K562 (cell line): ENCODE results near the gene SLC24A3. TPM values are rescaled to one million over a fixed set of nuclear protein-coding genes. Genes with fewer than 3 reads are reported as not detected.

ENCODE experiments used
- ATAC-seq: fragments of 200-7000 bp; cut with Tn5 transposase; 3 replicates; pipeline ENCODE4 v1.9.1; 2020; ENCODE audit warnings: moderate library complexity
- BruUV-seq: library from RNA; stranded (reverse); fragments of 400-500 nt; replicated peaks from 2 replicates; lab custom pipeline; 2021; lab: Mats Ljungman, UMichigan
- CTCF ChIA-PET: fragments of 300-600 bp; formaldehyde crosslinking; extraction: SDS; loops from one replicate; lab custom pipeline; 2021; ENCODE audit warnings: low intra/inter-chr PET ratio; lab: Yijun Ruan, JAX
- POLR2A ChIA-PET: fragments of 300-600, 350-650 bp; sonication (Branson Sonifier 250); formaldehyde crosslinking; extraction: SDS; loops from one replicate; lab custom pipeline; 2021; ENCODE audit warnings: antibody characterized with exemption, inconsistent platforms; lab: Yijun Ruan, JAX
- DNase-seq, 4 experiments: peaks; one replicate each; pipeline versions ENCODE4 v3.0.0 to v3.0.0-alpha.2; 2011 to 2018; ENCODE audit warnings: low spot score in 3 of 4, mixed read lengths in 3 of 4; ENCODE audit errors: extremely low read depth in 1 of 4
- FAIRE-seq: peaks from 2 replicates; lab custom pipeline; 2011; peaks lifted over from hg19 to GRCh38; lab: Jason Lieb, UNC
- H2AFZ ChIP-seq: 2 replicates; pipeline ENCODE4 v1.6.0; 2011; ENCODE audit warnings: low read depth, low read length, control low read depth, inconsistent platforms
- H3K27ac ChIP-seq: fragments of 200-600 bp; 3 replicates; pipeline ENCODE4 v1.8.0; 2011; ENCODE audit warnings: low read depth, mild to moderate bottlenecking, control low read depth, inconsistent platforms, low read length, moderate library complexity, mixed read lengths; ENCODE audit errors: extremely low read depth
- H3K27me3 ChIP-seq, 2 experiments: fragments of 300-600 bp in 1 of 2; 2 replicates in 1 of 2; 3 replicates in 1 of 2; pipeline versions ENCODE4 v1.6.0 to v1.8.0; 2011; ENCODE audit warnings: inconsistent platforms in 2 of 2, low read length in 2 of 2, mild to moderate bottlenecking in 1 of 2, mixed read lengths in 1 of 2, moderate library complexity in 1 of 2; ENCODE audit not compliant: control insufficient read depth in 2 of 2, insufficient read depth in 2 of 2
- H3K36me3 ChIP-seq: fragments of 300-600 bp; 3 replicates; pipeline ENCODE4 v1.8.0; 2011; ENCODE audit warnings: mild to moderate bottlenecking, low read length, inconsistent platforms; ENCODE audit not compliant: control insufficient read depth, insufficient read depth
- H3K4me1 ChIP-seq, 2 experiments: fragments of 200-600 bp in 1 of 2; replicated peaks in 1 of 2; 2 replicates in 1 of 2; 3 replicates in 1 of 2; pipeline versions ENCODE4 v1.5.1 to v1.8.0; 2011; ENCODE audit warnings: inconsistent platforms in 2 of 2, low read length in 2 of 2, mild to moderate bottlenecking in 1 of 2, mixed read lengths in 1 of 2, moderate library complexity in 1 of 2; ENCODE audit not compliant: control insufficient read depth in 2 of 2, insufficient read depth in 2 of 2
- H3K4me2 ChIP-seq: 2 replicates; pipeline ENCODE4 v1.6.1; 2011; ENCODE audit warnings: low read length, control low read depth, inconsistent platforms, mixed read lengths; ENCODE audit not compliant: insufficient read depth
- H3K4me3 ChIP-seq: fragments of 200-600 bp; sonication (generic), shearing (Covaris generic); 2 replicates; pipeline ENCODE4 v1.5.1; 2016; ENCODE audit warnings: control low read depth, inconsistent platforms
- H3K79me2 ChIP-seq: fragments of 200-600 bp; 3 replicates; pipeline ENCODE4 v1.8.0; 2011; ENCODE audit warnings: low read length, inconsistent platforms; ENCODE audit not compliant: control insufficient read depth, insufficient read depth
- H3K9ac ChIP-seq, 2 experiments: 2 replicates each; pipeline versions ENCODE4 v1.6.0 to v1.6.1; 2011; ENCODE audit warnings: low read depth in 2 of 2, low read length in 2 of 2, control low read depth in 1 of 2, inconsistent platforms in 1 of 2, mild to moderate bottlenecking in 1 of 2, mixed read lengths in 1 of 2; ENCODE audit not compliant: insufficient read depth in 1 of 2
- H3K9me1 ChIP-seq: one replicate; pipeline ENCODE4 v1.6.0; 2011; ENCODE audit warnings: inconsistent platforms, mild to moderate bottlenecking, low read length, moderate library complexity; ENCODE audit not compliant: control insufficient read depth, insufficient read depth
- H3K9me3 ChIP-seq: replicated peaks from 2 replicates; pipeline ENCODE4 v1.5.1; 2011; ENCODE audit warnings: low read depth, low read length, inconsistent platforms; ENCODE audit not compliant: control insufficient read depth, insufficient read depth
- H4K20me1 ChIP-seq: replicated peaks from 2 replicates; pipeline ENCODE4 v1.6.1; 2011; ENCODE audit warnings: low read length, inconsistent platforms, mixed read lengths; ENCODE audit not compliant: control insufficient read depth, insufficient read depth
- BCLAF1 ChIP-seq, 2 experiments: fragments of 450-650 bp in 1 of 2; IDR thresholded peaks; 2 replicates each; pipeline ENCODE4 v1.6.1; 2011 to 2017; ENCODE audit warnings: low read depth in 2 of 2, antibody characterized with exemption in 1 of 2, borderline replicate concordance in 1 of 2, low read length in 1 of 2, mild to moderate bottlenecking in 1 of 2, mixed read lengths in 1 of 2; ENCODE audit not compliant: control insufficient read depth in 1 of 2
- CXXC5 ChIP-seq: fragments of 250-450 bp; sonication (Bioruptor Pico); IDR thresholded peaks from 2 replicates; pipeline ENCODE4 v1.8.0; 2022; ENCODE audit warnings: inconsistent platforms, mild to moderate bottlenecking, moderate library complexity
- FOXP1 ChIP-seq: sonication (generic); formaldehyde crosslinking; IDR thresholded peaks from 2 replicates; pipeline ENCODE4 v1.8.0; 2022; ENCODE audit warnings: mild to moderate bottlenecking, missing genetic modification reagents
- GATA2 ChIP-seq: sonication (generic); formaldehyde crosslinking; IDR thresholded peaks from 2 replicates; pipeline ENCODE4 v1.4.0; 2020; ENCODE audit warnings: mild to moderate bottlenecking, missing genetic modification reagents
- HMG20A ChIP-seq: fragments of 450-650 bp; formaldehyde crosslinking; conservative IDR thresholded peaks from 2 replicates; pipeline ENCODE4 v1.4.0; 2020; ENCODE audit warnings: mild to moderate bottlenecking, mixed read lengths
- MCM3 ChIP-seq: fragments of 450-650 bp; IDR thresholded peaks from 2 replicates; pipeline ENCODE4 v1.6.1; 2016
- NFYB ChIP-seq: IDR thresholded peaks from 2 replicates; pipeline ENCODE4 v1.6.1; 2011; ENCODE audit warnings: mild to moderate bottlenecking, moderate library complexity; ENCODE audit not compliant: insufficient read length; ENCODE audit errors: extremely low read depth
- TCFL5 ChIP-seq: fragments of 250-450 bp; sonication (Bioruptor Pico); conservative IDR thresholded peaks from 2 replicates; pipeline ENCODE4 v1.6.1; 2021; ENCODE audit warnings: mild to moderate bottlenecking, moderate library complexity, matching md5 sums
- ZC3H4 ChIP-seq: sonication (generic); formaldehyde crosslinking; IDR thresholded peaks from 2 replicates; pipeline ENCODE4 v1.9.0; 2021; ENCODE audit warnings: missing genetic modification reagents, borderline replicate concordance
- ZHX1 ChIP-seq: fragments of 150-350 bp; conservative IDR thresholded peaks from 2 replicates; pipeline ENCODE4 v1.6.1; 2014; ENCODE audit warnings: low read length
- ZNF280A ChIP-seq: fragments of 450-650 bp; IDR thresholded peaks from 2 replicates; pipeline ENCODE4 v1.6.1; 2018; ENCODE audit warnings: mild to moderate bottlenecking, low read depth; ENCODE audit not compliant: partially characterized antibody
- ZNF699 ChIP-seq: fragments of 250-450 bp; sonication (Bioruptor Pico); IDR thresholded peaks from 2 replicates; pipeline ENCODE4 v1.8.0; 2021; ENCODE audit warnings: mild to moderate bottlenecking, moderate library complexity; ENCODE audit not compliant: insufficient replicate concordance
- ZSCAN32 ChIP-seq: fragments of 450-650 bp; formaldehyde crosslinking; IDR thresholded peaks from 2 replicates; pipeline ENCODE4 v1.4.0; 2020; ENCODE audit warnings: mild to moderate bottlenecking, moderate library complexity
- WGBS: fragments of 100-300 bp; shearing (Covaris generic); methylation state at CpG from one replicate; pipeline ENCODE4 v1.1.6; 2016; ENCODE audit warnings: low coverage, mixed read lengths; ENCODE audit not compliant: insufficient coverage; ENCODE audit errors: missing lambda C conversion rate; 5-methylcytosine and 5-hydroxymethylcytosine counted together
- in situ Hi-C: fragments of 300-500 bp; cut with MboI; formaldehyde crosslinking; loops from 4 replicates; pipeline ENCODE4 v1.15.0; 2018; ENCODE audit warnings: inconsistent platforms, mixed read lengths
- intact Hi-C: fragments of 100-400 bp; cut with micrococcal nuclease; formaldehyde crosslinking; loops from 2 replicates; pipeline ENCODE4 v1.14.2; 2022
- polyA plus RNA-seq, 8 experiments: library from polyadenylated mRNA; depleted of rRNA in 4 of 8; stranded (reverse) in 5 of 8; unstranded in 3 of 8; fragments of >200 nt; fragmentation: Nextera tagmentation in 2 of 8; fragmentation: Illumina TruSeq in 1 of 8; extraction: Ambion mirVana in 2 of 8; extraction: Trizol in 1 of 8; gene quantifications; 2 replicates each; pipeline versions ENCODE4 v1.2.1 to v1.2.3, GENCODE V29; 2011 to 2014; ENCODE audit warnings: inconsistent platforms in 1 of 8, missing spikeins in 1 of 8
- total RNA-seq, 7 experiments: library from RNA; depleted of rRNA in 6 of 7; stranded (reverse); fragments of >200 nt in 6 of 7; fragmentation: Illumina TruSeq in 2 of 7; extraction: Trizol in 2 of 7; gene quantifications; 2 replicates each; pipeline versions ENCODE4 v1.2.1 to v1.2.3, GENCODE V29; 2011 to 2021; ENCODE audit warnings: low replicate concordance in 1 of 7

SLC24A3 gene
- total and polyA plus RNA-seq, 9 of the 15 experiments (the other 6 are each of a cell fraction or from before 2014, with no cell fraction given): not detected

- ATAC-seq: no peak
- Histone ChIP-seq H3K4me3 (no peak overlapping the region), H3K27ac (no peak overlapping the region), H3K9me1 (no peaks in the 10 kb centered on the region), H3K36me3 (no peaks in the 10 kb centered on the region), H4K20me1 (no peaks in the 10 kb centered on the region), H3K9me3 (no peaks in the 10 kb centered on the region), H3K27me3 (peaks cover 0 to 7% of the 10 kb centered on the region in 2 experiments; a peak in 2 of 5 replicates), H3K79me2 (no peaks in the 10 kb centered on the region), H3K4me1 (no peaks in the 10 kb centered on the region; a peak in 1 of 5 replicates), H3K9ac (no peak overlapping the region), H2AFZ (no peak overlapping the region), H3K4me2 (no peak overlapping the region)
- in situ Hi-C loops: no loop called here
- WGBS: 0% methylated on average over 3 of the region's 5 CpGs
- intact Hi-C loops: no loop called here
- no peak for DNase-seq
- ChIA-PET CTCF (no interaction called here), POLR2A (no interaction called here)
- BruUV-seq: no TSS peak
- no peak for FAIRE-seq
- TF ChIP-seq FOXP1 (CRISPR knock-in tag) (no peak), ZC3H4 (CRISPR knock-in tag) (no peak), CXXC5 (CRISPR knock-in tag) (no peak), ZNF280A (no peak), ZHX1 (no peak), GATA2 (CRISPR knock-in tag) (no peak), NFYB (no peak), MCM3 (no peak), TCFL5 (CRISPR knock-in tag) (no peak), ZNF699 (CRISPR knock-in tag) (no peak), HMG20A (no peak), BCLAF1 (IDR thresholded peaks at IDR 0.05; ENCODE audit: borderline replicate concordance in 1 of 2, control insufficient read depth in 1 of 2, low read depth in 2 of 2, low read length in 1 of 2) (no peak), ZSCAN32 (CRISPR knock-in tag) (no peak)
These were observed 218.3 kb downstream of the SLC24A3 start for GRCh38 chr20:19430641-19431315.
